Fibroblast of skin of scalp (primary cell): ENCODE measurements around the gene COL15A1.
"Not testable (repeated sequence)": the region's sequence is repeated elsewhere in the genome, so short reads cannot be mapped to it uniquely, and the experiment has no call there.

ENCODE experiments used
- DNase-seq: peaks from one replicate; pipeline ENCODE4 v3.0.0-alpha.2; 2013

The COL15A1 gene

DNA sequence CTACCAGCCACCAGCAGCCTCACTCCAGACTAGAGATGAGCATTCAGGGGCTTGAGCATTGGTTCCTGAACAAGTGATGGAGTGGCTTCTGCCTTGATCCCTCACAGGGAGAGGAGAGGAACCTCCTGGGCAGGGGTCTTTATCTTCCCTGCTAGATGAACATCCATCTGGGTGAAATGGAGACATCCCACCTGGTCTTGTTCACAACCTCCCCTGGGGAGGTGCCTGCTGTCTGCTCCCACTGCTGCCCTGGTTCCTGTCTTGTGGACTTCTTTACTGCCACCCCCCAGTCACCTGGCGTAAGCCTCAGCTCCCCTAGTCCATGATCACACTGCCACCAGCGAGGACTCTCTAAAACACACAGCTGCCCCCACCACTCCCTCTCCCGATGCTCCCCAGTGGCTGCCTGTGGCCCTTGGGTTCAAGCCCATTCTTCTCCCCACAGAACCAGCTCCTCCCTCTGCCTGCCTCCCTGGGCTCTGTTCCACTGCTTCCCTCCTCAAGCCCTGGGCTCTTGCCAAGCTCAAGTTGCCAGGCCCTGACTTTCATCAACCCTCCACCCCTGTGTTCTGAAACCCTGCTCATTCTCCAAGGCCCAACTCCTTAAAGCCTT lies 51.5 kb downstream of the COL15A1 start:
- peak; percentile 42 for DNase-seq

GRCh38 chr9:98995971-98996504 lies 52.3 kb downstream of the COL15A1 start:
- no peak for DNase-seq

DNA sequence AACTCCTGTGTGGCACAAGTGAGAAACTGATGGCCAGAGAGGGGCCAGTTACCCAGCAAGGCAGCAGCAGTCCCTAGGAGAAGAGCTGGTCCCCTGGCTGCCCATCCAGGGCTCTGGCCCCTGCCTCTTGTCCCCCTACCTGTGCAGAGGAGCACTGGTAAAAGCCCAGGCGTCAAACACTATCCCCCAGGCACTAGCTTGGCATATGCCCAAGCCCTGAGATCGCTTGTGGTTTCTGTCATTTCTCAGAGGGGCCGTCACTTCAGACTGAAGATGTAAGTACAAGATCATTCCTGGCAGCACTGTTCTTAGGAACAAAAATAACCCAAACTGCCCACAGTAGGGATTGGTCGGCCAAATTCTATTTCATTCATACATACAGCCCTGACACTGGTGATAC lies 53.9 kb downstream of the COL15A1 start:
- peak; percentile 77 for DNase-seq

DNA sequence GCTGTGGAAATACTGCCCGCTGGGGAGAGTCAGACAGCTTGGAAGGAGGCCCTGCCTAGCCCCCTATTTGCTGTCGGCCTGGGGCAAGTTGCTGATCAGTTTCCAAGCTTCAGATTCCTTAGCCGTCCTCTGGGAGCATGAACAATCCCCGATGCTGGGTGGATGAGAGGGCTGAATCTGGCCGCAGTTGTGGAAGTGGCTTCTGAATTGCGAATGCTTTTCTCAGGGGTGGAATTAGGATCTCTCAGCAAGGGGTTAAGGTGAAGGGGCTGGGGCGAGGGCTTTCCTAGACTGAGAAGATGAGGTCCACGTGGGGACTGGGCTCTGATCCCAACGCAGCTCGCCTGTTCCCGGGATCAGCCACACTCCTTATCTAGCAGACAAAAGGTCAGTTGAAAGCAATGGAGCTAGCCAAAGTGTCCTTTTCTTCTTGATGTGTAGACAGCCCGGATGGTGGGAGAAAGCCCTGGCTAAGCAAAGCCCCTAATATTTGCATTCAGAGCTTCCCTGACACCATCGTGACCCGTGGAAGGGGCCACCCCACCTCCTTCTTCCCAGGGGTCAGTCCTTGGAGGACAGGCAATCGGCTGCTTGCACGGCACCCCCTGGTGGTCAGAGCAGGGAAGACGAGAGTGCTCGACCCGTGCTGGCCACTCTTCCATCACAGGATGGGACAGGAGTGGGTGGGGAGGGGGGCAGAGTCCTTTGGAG lies 54.9 kb downstream of the COL15A1 start:
- peak; percentile 92 for DNase-seq

DNA sequence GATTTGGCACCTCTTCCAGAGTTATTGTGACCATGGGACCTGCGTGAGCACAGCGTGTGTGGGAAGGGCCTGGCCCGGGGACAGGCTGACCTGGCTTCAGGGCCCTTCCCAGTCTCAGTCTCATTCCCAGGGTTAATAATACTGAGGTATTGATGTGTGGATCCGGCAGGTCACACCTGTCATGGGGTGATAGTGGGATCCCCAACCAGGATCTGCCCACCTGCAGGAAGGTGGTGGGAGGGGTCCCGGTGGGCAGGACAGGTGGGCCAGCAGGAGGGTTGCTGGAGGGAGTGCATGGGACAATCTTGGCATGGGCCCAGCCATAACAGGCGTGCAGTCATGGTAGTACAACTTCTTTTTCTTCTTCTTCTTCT lies 55.4 kb downstream of the COL15A1 start:
- no peak for DNase-seq

GRCh38 chr9:99000476-99001395 lies 57.0 kb downstream of the COL15A1 start:
- DNase-seq, result peak; percentile 78

GRCh38 chr9:99001892-99002291 lies 58.2 kb downstream of the COL15A1 start:
- DNase-seq, result no peak

- DNase-seq, result no peak
Observed at GRCh38 chr9:99002706-99003105, 59.0 kb downstream of the COL15A1 start.

DNA sequence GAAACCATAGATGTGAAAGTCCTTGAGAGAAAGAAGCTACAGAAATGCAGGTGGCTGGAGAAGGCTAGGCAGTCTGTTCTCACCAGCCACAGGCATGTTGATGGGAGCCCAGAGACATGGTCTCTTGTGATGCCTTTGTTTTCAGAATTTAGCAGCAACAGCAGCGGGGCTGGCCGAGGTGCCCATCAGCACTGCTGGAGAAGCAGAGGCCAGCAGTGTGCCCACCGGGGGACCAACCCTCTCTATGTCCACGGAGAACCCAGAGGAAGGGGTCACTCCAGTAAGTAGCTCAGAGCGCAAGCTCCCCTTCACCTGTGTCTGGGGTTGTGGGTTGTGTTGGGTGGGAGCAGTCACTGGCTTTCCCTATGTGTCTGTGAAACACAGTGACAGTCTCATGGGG lies 59.6 kb downstream of the COL15A1 start:
- DNase-seq, result no peak

GRCh38 chr9:99004115-99004514 lies 60.4 kb downstream of the COL15A1 start:
- DNase-seq, result no peak

- no peak for DNase-seq
Observed at GRCh38 chr9:99004717-99005460, 61.2 kb downstream of the COL15A1 start.

DNA sequence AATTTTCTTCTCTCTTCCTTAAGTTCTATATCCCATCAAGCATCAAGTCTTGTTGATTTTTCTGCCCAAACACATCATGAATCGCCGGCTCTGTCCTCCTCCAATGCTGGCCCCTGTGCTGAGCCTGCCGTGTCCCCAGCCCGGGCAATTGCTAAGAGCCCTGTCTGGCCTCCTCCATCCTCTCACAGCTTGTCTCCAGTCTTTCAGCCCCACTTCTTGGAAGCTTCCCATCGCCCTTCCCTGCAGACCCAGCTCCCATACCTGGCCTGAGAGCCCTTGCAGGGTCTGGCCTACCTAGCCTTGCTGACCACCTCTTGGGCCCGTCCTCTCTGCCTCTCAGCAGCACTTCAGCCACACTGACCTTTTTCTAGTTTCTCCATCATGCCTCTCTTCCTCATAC lies 61.9 kb downstream of the COL15A1 start:
- no peak for DNase-seq

- no peak for DNase-seq
Observed at GRCh38 chr9:99006511-99006910, 62.8 kb downstream of the COL15A1 start.

- no peak for DNase-seq
Observed at GRCh38 chr9:99006979-99007378, 63.3 kb downstream of the COL15A1 start.

- DNase-seq, result no peak
Observed at GRCh38 chr9:99008203-99008602, 64.5 kb downstream of the COL15A1 start.

- not testable (repeated sequence) for DNase-seq
Observed at GRCh38 chr9:99010393-99010792, 66.7 kb downstream of the COL15A1 start.

DNA sequence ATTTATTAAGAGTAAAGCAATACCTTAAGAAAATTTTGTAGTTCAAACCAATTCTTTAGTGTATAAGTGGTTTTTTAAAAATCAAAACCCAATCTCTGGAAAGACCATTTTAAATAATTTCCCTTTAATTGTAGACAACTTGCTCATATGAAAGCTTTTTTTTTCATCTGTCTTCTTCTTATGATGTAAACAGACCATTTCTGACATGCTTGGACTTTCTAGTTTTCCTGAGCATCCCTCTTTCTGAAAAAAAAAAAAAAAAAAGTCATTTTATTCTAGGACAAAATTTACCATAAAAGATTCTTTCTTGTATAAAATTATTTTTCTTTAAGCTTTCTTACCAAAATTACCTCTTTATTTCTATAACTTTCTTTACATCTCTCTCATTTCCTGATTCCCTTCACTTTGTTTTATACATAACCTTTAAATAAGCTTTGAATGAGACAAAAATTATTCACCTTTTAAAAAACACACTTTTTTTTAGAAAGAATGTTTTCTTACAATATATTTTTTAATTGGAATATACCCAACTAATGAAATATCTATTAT lies 67.5 kb downstream of the COL15A1 start:
- DNase-seq, result peak; percentile 40

DNA sequence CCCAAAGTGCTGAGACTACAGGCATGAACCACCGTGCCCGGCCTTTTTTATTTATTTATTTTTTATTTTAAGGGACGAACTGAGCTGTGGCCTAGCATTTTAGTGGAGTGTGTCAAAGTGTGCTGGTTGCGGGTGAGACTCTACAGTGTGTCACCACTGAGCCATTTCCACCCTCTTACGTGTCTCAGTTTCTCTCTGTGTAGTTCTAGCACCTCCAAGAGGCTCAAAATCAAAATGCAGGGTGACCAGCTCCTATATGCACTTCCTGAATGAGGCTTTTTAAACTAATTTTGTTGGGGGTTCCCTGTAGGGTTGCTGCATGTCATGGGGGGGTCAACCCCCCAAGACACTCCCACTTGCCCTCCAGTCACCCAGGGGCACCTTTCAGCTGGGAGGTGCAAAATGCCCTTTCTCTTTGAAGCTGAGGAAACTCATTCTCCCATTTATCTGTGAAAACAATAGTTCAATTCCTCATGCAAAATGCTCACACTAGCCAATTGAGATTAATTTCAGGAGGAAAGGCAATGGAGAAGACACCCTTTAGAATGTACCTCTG lies 69.3 kb downstream of the COL15A1 start:
- no peak for DNase-seq

DNA sequence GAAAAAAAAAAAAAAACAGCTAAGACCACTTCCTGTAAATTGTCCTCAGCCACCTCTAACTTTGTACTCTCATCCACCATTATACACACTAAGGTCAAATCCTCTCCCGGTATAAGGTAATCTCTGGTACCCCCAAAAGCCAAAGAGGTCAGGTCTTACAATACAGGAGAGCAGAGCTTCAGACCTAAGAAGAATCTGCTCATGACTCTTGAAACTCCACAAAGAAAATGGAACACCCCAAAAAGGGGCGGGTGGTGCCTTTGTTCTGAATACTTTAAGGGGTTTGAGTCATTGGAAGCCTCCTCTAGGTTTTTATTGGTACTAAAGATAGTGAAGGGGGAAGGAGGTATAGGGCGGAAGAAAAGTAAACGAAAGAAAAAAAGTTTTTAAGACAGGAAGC lies 69.8 kb downstream of the COL15A1 start:
- no peak for DNase-seq

GRCh38 chr9:99015448-99015847 lies 71.7 kb downstream of the COL15A1 start:
- no peak for DNase-seq

DNA sequence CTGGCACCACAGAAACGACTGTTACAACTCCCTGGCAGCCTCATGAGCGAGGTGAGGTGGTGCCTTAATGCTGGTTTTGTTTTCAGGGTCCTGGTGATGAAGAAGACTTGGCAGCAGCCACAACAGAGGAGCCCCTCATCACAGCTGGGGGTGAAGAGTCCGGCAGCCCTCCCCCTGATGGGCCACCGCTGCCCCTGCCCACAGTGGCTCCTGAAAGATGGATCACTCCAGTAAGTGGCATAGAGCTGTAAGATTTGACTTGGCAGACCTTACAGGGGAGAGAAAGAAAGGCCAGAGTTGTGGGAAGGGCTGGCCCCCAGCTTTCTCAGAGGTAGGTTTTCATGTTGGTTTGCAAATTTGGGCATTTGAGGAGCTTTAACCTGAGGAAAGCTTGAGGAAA lies 72.2 kb downstream of the COL15A1 start:
- DNase-seq, result no peak
